Measurements from ENCODE around the gene TMEM198. TPM values are rescaled to one million over a fixed set of nuclear protein-coding genes. Genes with fewer than 3 reads are reported as not detected.

TMEM198 gene
- total and polyA plus RNA-seq, 2 of the 4 experiments (the other 2 are of a cell fraction): 0.18 to 2.2 TPM

- ChIA-PET POLR2A (ENCODE audit: unreplicated experiment) (no interaction called here), CTCF (no interaction called here)
- H3K36me3 ChIP-seq (ENCODE audit: control insufficient read depth, insufficient read depth, low read length): peaks cover 23% of the 10 kb centered on the region
- peaks cover 18% of the 10 kb centered on the region for H3K27me3 ChIP-seq (ENCODE audit: control insufficient read depth, insufficient read depth, low read length)
- peaks cover 4 to 24% of the 10 kb centered on the region in 2 experiments; a peak in 2 of 4 replicates for H3K79me1 ChIP-seq (ENCODE audit: low read depth in 1 of 2, low read length in 2 of 2)
- H2AK9ac ChIP-seq (replicated peaks; ENCODE audit: low read depth, low read length, poor library complexity): no peak overlapping the region
- H2BK15ac ChIP-seq (ENCODE audit: low read depth, low read length): no peak overlapping the region
- dilution Hi-C loops (cut with HindIII; ENCODE audit: low sequenced_read_pairs, unreplicated experiment) (no loop called here), intact Hi-C loops (cut with micrococcal nuclease) (no loop called here), in situ Hi-C loops (cut with MboI; ENCODE audit: low sequenced_read_pairs) (no loop called here)
- BruUV-seq (replicated peaks): no TSS peak
- TF ChIP-seq SMC3 (IDR thresholded peaks at IDR 0.05; ENCODE audit: low read depth, low read length) (no peak), POLR2A (IDR thresholded peaks at IDR 0.05; ENCODE audit: low read depth, low read length) (no peak), MXI1 (IDR thresholded peaks at IDR 0.05; ENCODE audit: borderline replicate concordance, low read depth, low read length) (no peak), BHLHE40 (IDR thresholded peaks at IDR 0.05; ENCODE audit: low read depth, low read length) (no peak), RAD21 (IDR thresholded peaks at IDR 0.05; ENCODE audit: low read length) (no peak), ELK1 (IDR thresholded peaks at IDR 0.05; ENCODE audit: borderline replicate concordance, low read depth, low read length) (no peak), CTCF (conservative IDR thresholded peaks at IDR 0.05; ENCODE audit: low read depth, low read length) (no peak), MAZ (IDR thresholded peaks at IDR 0.05; ENCODE audit: borderline replicate concordance, low read depth, low read length) (no peak), CHD1 (IDR thresholded peaks at IDR 0.05; ENCODE audit: low read depth, low read length) (no peak), FOS (IDR thresholded peaks at IDR 0.05; ENCODE audit: low read depth, low read length) (no peak), RCOR1 (IDR thresholded peaks at IDR 0.05; ENCODE audit: insufficient replicate concordance, low read length) (no peak), RFX5 (IDR thresholded peaks at IDR 0.05; ENCODE audit: low read depth, low read length) (no peak), MAFK (IDR thresholded peaks at IDR 0.05; ENCODE audit: low read depth, low read length) (no peak), NFE2L2 (IDR thresholded peaks at IDR 0.05; ENCODE audit: low read depth, low read length) (no peak), CEBPB (IDR thresholded peaks at IDR 0.05; ENCODE audit: low read depth, low read length) (no peak)
- TF ChIP-seq, protein P1, sequence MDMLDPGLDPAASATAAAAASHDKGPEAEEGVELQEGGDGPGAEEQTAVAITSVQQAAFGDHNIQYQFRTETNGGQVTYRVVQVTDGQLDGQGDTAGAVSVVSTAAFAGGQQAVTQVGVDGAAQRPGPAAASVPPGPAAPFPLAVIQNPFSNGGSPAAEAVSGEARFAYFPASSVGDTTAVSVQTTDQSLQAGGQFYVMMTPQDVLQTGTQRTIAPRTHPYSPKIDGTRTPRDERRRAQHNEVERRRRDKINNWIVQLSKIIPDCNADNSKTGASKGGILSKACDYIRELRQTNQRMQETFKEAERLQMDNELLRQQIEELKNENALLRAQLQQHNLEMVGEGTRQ (IDR thresholded peaks at IDR 0.05; ENCODE audit: low read depth, low read length): no peak
- H2AFZ ChIP-seq (replicated peaks; ENCODE audit: low read length, poor library complexity): no peak overlapping the region
- no peak overlapping the region for H2BK20ac ChIP-seq (ENCODE audit: low read depth, low read length)
- H3K4ac ChIP-seq (ENCODE audit: low read depth, low read length): no peak overlapping the region
- whole genome bisulfite sequencing, 2 experiments (ENCODE audit: extremely low coverage in 2 of 2, insufficient read length in 1 of 2): 75% methylated on average over 5 of the region's 16 CpGs; no CpG with 5 or more reads in 1 of the 2 experiments
- no peak overlapping the region for H4K5ac ChIP-seq (ENCODE audit: low read depth, low read length)
- H3K9me3 ChIP-seq (ENCODE audit: control insufficient read depth, insufficient read depth, low read length): no peaks in the 10 kb centered on the region
- no peak overlapping the region for H2BK120ac ChIP-seq (ENCODE audit: low read depth, low read length)
- 0 out of 2 replicates have a peak, but pooled peaks cover 1% of the 10 kb centered on the region for H3K9me1 ChIP-seq (ENCODE audit: insufficient read depth, low read length)
- H4K91ac ChIP-seq (ENCODE audit: insufficient read depth, low read depth, low read length): no peak overlapping the region
- H3K23ac ChIP-seq (ENCODE audit: low read depth, low read length): no peak overlapping the region
- H3K14ac ChIP-seq (replicated peaks; ENCODE audit: low read depth, low read length): no peak overlapping the region
- no peak overlapping the region for H4K8ac ChIP-seq (ENCODE audit: low read depth in 2 of 2, low read length in 2 of 2)
- H4K20me1 ChIP-seq (ENCODE audit: insufficient read depth, low read length): peaks cover 14% of the 10 kb centered on the region
- no peak for ATAC-seq (ENCODE audit: low read depth)
- H2BK5ac ChIP-seq (ENCODE audit: low read depth, low read length, poor library complexity, severe bottlenecking): no peak overlapping the region
- no peak for DNase-seq
- H3K4me3 ChIP-seq (ENCODE audit: insufficient read depth, low read depth, low read length): no peak overlapping the region
- no peak overlapping the region for H3K9ac ChIP-seq (ENCODE audit: low read depth, low read length)
- no peak overlapping the region for H3K4me2 ChIP-seq (ENCODE audit: low read depth, low read length)
- no peak overlapping the region for H3K27ac ChIP-seq (ENCODE audit: insufficient read depth, low read length)
- H3K56ac ChIP-seq (ENCODE audit: extremely low read depth, insufficient read depth, low read length): no peak overlapping the region
- no peak overlapping the region for H2AK5ac ChIP-seq (ENCODE audit: low read depth, low read length)
- peaks cover 16% of the 10 kb centered on the region for H3K4me1 ChIP-seq (ENCODE audit: control insufficient read depth, insufficient read depth, low read length)
- H3K18ac ChIP-seq (ENCODE audit: low read depth, low read length): no peak overlapping the region
These were observed 7.4 kb upstream of the TMEM198 start for GRCh38 chr2:219536425-219536824.

Data from IMR-90 (cell line).